GM19043 (cell line): ENCODE measurements around the gene LRRC59.
"Not testable (repeated sequence)": the region's sequence is repeated elsewhere in the genome, so short reads cannot be mapped to it uniquely, and the experiment has no call there.

ENCODE experiments used
- ATAC-seq: cut with Tn5 transposase; IDR thresholded peaks from one replicate; pipeline ENCODE4 v1.9.1; 2021; ENCODE audit warnings: low read depth; ENCODE audit not compliant: unreplicated experiment

The LRRC59 gene

DNA sequence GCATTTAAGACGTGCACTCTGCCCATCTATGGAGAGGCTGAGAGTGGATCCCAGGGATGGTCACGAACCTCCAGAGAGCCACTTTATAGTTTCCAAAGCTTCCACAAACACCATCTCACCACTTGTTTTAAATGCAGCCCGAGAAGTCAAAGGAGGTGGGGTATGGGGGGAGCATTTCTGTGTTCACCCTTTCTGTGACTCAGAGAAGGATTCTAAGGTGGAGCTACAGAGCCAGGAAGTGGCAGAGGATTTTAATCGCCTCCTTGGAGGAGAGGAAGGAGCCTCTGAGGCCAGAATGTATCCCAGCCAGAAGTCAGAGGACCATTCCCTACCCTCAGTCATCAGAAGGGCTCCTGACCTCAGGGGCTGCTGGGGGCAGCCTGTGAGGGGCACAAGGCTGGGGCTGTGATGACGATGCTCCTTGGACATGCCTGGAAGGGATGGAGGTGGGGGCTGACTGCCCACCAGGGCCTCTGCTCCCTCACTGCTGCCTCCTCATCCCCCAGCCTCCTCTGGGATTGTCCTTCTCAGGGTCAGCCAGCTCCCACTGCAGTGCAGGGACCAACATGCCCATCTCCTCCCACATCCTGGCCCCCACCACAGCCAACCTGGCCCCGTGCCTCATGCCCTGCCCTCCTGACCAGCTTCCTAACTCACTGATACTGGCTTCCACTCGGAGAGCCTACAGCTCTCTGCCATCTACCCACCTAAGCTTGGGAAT lies 48.6 kb downstream of the LRRC59 start:
- no peak for ATAC-seq

DNA sequence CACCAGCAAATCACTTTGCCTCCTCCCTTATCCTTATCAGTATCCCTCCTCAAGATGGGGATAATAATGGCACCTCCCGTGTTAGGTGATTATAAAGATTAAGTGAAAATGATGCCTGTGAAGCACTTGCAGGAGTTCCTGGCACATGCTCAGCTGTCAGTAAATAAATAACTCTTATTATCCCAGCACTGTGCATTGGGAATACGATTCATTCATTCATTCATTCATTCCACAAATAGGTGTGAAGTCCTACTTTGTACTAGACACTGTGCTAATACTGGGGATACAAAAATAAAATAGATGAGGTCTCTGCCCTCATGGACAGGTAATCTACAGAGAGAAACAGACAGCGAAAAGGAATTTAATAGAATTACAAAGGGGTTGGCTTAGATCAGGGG lies 49.4 kb downstream of the LRRC59 start:
- ATAC-seq: no peak

DNA sequence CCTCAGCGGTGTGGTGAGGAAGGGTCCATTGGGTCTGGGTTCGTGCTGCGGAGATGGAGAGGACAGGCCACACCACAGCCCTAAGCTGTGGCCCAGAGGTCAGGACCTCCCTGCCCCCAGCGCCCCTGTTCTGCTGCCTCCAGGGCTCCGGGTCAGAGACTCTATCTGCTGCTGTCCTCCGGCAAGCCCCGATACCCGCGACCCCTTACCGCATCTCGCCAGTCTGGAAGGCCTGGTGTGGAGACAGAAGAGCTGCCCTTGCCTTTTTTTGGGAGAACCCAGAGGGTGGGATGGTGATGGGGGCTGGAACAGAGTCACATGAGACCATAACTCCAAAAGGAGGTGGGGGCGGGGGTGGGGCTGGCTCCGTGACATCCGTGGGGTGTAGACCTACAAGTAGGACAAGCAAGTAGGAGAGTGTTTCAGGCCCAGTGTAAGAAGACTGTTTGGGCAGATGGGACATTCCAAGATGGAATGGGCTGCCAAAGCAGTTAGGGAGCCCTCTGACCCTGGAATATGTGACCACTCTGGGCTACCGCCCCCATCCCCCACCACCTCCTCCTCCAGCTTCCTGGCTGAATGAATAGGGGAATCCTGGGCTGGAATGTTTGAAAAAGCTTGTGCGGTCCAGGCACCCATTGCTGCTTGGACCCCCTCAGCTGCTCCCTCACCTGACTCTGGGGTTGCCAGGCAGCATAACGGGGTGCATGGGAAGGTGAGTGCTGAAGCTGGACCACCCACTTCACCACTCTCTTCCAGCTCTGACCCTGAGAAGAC lies 50.0 kb downstream of the LRRC59 start:
- no peak for ATAC-seq

DNA sequence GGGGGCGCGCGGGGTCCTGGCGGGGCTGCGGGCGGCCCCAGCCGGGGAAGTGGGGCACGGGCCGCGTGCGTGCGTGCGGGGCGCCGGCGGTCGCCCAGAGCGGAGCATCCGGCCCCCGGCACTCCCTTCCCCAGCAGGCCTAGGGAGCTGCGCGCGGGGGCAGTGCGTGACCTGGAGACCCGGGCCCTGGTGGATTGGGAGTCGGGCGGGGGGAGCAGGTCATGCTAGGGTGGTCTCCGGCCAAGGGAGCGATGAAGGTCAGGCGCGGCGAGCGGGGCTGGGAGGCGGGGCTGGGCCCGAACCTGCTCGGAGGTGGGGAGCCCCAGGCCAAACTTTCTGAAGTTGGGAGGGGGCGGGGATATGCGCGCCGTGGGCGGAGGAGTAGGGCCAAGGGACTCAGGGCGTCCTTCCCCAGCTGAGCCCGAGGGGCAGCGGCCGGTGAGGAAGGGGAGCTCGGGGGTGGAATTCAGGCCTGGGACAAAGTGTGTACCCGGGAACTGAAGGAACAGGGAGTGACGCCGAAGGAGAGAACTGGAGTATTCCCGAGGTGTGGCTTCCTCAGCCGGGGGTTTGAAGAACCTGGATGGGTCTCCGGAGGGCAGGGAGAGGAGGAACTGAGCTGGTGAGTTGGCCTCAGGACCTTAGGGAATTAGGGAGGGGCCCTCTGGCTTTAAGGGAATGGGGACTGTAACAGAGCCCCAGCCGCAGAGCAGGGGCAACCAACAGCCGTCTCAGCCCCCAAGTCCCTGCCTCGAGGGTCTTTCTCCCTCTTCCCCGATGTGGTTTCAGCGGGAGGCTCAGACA lies 50.8 kb downstream of the LRRC59 start:
- ATAC-seq: peak; percentile 44

DNA sequence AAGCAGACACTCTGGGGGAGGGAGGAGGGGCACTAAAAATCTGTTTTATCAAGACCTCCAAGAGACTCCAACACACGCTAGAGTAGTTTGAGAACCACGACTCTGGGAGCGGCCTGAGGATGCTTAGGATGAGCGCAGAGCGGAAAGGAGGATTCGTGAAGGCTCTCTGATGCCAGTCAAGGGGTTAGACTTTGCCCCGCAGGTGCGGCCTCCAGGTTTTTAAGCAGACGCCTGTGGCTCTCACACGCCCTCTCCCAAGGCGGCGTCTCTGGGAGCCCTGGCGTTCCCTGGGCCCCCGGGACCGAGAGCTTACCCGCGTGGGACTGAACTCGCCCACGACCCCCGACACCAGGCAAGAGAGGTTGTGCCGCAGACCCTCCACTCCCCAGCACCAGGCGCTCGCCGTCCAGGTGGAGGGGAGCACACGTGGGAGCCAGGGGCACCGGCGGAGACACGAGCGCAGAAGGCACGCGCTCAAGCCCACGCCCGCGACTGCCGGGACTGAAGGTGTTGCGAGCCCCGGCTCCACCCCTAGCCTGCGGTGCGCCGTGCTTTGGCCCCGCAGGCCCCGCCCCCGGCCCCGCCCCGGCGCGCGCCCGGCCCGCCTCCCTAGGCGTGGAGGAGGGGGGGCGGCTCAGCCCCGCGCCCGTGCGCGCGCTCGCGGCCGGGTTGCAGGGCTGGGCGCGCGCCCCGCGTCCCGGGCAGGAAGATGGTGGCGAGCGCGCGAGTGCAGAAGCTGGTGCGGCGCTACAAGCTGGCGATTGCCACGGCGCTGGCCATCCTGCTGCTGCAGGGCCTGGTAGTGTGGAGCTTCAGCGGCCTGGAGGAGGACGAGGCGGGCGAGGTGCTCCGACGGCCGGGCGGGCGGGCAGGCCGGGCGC lies 51.7 kb downstream of the LRRC59 start, which contains the start of gene XYLT2:
Gene XYLT2 (plus strand): TSS at position 695 of the 881 bp plus-strand sequence. CDS start 15 bp downstream, at position 710.
- ATAC-seq: peak; percentile 76

DNA sequence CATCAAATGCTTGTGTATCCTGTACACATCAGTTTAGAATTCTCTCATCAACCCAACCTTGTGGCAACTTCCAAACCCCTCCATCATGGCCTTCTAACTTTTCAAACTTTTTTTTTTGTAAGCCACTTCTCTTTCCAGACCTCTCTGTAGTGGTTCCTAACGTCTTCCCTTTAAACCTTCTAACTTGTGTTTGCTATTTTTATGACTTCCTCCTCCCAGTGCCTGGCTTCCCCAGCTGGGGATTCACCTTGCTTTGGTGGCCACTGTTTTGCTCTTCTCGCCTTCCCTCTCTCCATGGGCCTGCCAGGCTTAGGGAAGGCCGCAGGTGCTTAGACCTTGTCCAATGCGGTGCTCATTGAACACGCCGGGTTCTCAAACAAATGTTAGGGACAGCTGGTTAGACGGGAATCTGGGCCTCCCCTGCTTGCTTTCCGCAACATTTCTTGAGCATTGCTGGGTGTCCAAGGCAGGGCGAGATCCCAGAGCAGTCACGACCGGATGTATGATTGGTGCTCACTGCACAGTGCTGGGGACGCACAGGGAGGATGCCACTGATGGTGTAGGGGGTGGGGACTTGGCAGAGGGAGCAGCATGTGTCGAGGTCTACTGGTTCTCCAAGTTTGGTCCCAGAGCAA lies 52.5 kb downstream of the LRRC59 start:
- no peak for ATAC-seq

DNA sequence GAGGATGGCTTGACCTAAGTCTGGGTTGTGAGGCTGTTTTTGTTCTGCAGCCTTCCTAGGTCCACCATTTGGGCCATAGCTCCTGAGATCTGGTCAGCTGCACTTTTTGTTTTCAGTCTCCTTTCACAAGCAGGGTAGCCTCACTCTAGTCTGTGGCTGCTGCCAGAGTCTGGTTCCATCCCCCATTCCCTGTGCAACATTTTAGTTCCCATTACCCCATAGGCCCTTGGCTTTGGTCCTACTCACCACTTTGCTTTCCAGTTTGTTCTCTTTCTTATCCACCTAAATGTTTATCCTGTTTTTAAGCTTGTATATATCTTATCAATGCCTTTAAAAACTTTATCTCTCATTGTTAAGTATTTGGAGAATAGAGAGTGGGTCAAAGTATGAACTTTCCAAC lies 57.9 kb downstream of the LRRC59 start:
- no peak for ATAC-seq

DNA sequence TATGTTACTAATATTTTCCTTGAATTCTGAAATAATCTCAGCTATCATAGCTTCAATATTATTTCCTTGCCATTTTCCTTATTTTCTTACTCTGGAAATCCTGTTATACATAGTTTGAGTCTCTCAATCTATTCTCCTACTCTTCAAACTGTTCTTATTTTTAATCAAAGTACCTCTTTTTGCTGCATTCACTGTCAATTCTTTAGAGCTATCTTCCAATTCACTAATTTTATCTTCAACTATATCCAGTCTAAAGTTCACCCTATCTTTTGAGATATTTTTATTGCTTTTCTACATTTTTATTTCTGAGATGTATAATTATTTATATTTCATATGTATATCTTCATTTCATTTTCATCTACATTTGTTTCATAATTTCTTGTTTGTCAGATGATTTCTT lies 58.7 kb downstream of the LRRC59 start:
- ATAC-seq: no peak

DNA sequence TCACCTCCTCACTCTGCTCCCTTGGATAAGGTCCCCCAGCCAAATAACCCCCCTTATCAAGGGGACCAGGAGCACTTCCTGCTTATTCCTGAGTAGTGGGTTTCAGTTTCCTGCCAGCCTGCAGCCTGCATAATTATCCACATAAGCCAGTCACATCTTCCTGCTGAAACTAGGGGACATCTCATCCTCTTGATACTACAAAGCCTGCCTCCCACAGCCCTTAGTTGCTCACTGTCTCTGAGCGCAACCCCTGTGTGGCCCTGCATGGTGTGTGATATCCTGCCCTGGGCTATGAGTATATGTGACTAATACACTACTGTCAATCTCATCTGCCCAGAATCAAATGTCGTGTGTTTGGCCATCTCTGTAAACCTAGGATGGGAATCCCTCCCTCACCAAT lies 59.4 kb downstream of the LRRC59 start:
- ATAC-seq: no peak

DNA sequence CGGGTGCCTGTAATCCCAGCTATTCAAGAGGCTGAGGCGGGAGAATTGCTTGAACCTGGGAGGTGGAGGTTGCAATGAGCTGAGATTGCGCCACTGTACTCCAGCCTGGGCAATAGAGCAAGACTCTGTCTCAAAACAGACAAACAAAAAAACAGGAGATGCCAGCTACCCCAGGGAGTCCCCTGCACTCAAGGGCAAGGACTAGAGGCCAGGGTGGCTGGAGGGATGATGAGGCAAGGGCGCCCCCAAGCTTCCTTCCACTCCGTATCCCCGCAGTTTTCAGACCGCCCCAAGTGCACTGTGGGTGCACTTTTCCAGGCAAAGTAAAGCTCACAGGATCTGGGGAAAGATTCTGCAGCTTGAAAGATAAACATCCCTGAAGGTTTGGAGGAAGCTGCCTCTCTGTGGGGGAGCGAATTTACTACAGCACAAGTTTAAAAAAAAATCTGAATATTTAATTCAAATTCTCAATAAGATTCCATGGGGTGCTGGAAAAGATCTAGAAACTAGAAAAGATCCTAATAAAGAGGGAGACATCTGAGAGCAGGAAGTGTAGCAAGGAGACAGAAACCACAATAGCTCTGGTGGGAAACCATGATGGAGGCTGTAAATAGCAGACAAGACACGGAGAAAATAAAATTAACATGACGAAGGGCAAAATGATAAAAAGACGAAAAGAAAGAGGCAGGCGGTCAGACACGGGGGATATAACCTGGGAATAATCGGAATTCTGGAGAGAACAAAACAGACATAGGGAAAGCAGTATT lies 63.8 kb downstream of the LRRC59 start:
- not testable (repeated sequence) for ATAC-seq

DNA sequence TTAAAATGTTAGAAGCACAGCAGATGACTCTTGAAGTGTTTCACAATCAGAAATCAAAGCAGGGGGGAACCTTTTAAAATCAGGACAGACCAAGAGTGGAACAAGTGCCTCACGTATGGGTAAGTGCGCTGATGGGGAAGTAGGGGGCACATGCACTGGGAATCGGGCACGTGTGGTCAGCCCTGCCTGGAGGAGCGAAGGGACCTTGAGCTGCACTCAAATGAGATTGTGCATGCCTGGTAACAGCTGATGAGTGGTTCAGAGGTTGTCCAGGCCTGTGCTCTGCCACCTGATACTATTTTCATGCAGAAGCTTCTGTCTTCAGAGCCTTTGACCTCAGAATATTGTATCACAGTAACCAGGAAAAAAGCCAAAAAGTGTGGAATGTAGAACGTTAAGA lies 65.1 kb downstream of the LRRC59 start:
- no peak for ATAC-seq
